Karpas-422 (cell line): ENCODE results near the gene TPD52L1. TPM values are rescaled to one million over a fixed set of nuclear protein-coding genes. Genes with fewer than 3 reads are reported as not detected.

Source experiments
- DNase-seq: peaks from one replicate; pipeline ENCODE4 v3.0.0-alpha.2; 2015
- H2AFZ ChIP-seq: fragments of 200-600 bp; sonication (generic); 2 replicates; pipeline ENCODE4 v1.6.1; 2014; ENCODE audit warnings: antibody characterized with exemption, low read length, mixed read lengths
- H3K27ac ChIP-seq: fragments of 200-600 bp; sonication (generic); 2 replicates; pipeline ENCODE4 v1.5.1; 2014; ENCODE audit warnings: mild to moderate bottlenecking, low read length, moderate library complexity
- H3K27me3 ChIP-seq: fragments of 200-600 bp; sonication (generic); 2 replicates; pipeline ENCODE4 v1.6.1; 2014; ENCODE audit warnings: low read length, mixed read lengths
- H3K36me3 ChIP-seq: fragments of 200-600 bp; sonication (generic); 2 replicates; pipeline ENCODE4 v1.6.1; 2014; ENCODE audit warnings: low read length, mixed read lengths; ENCODE audit not compliant: insufficient read depth
- H3K4me1 ChIP-seq: fragments of 200-600 bp; sonication (generic); 2 replicates; pipeline ENCODE4 v1.6.1; 2014; ENCODE audit warnings: mild to moderate bottlenecking, low read length, mixed read lengths
- H3K4me2 ChIP-seq: fragments of 200-600 bp; sonication (generic); 2 replicates; pipeline ENCODE4 v1.6.1; 2014; ENCODE audit warnings: low read length, low read depth, mild to moderate bottlenecking; ENCODE audit not compliant: poor library complexity, severe bottlenecking
- H3K4me3 ChIP-seq: fragments of 200-600 bp; sonication (generic); 2 replicates; pipeline ENCODE4 v1.5.1; 2014; ENCODE audit warnings: mild to moderate bottlenecking, antibody characterized with exemption, low read length, mixed read lengths
- H3K79me2 ChIP-seq: fragments of 200-600 bp; sonication (generic); 2 replicates; pipeline ENCODE4 v1.6.1; 2014; ENCODE audit warnings: mild to moderate bottlenecking, low read length, mixed read lengths
- H3K9ac ChIP-seq: fragments of 200-600 bp; sonication (generic); 2 replicates; pipeline ENCODE4 v1.6.0; 2014; ENCODE audit warnings: low read length
- H3K9me2 ChIP-seq: fragments of 200-600 bp; sonication (generic), shearing (Covaris generic); replicated peaks from 2 replicates; pipeline ENCODE4 v1.6.0; 2014; ENCODE audit warnings: mild to moderate bottlenecking, low read length, moderate library complexity; ENCODE audit not compliant: insufficient read depth
- H3K9me3 ChIP-seq: fragments of 300-700, 200-600 bp; sonication (generic); 2 replicates; pipeline ENCODE4 v1.6.1; 2014; ENCODE audit warnings: low read length, mixed read lengths
- H4K20me1 ChIP-seq: fragments of 200-600 bp; sonication (generic); 2 replicates; pipeline ENCODE4 v1.6.1; 2014; ENCODE audit warnings: mild to moderate bottlenecking, antibody characterized with exemption, low read length, low read depth; ENCODE audit not compliant: insufficient read depth
- total RNA-seq: library from RNA; depleted of rRNA; stranded (reverse); fragments of >200 nt; shearing (Covaris generic); gene quantifications from 2 replicates; pipeline ENCODE4 v1.2.3, GENCODE V29; 2014; ENCODE audit warnings: low replicate concordance

TPD52L1 gene
- total RNA-seq, 1 experiment from 2014 or later = not detected

DNA sequence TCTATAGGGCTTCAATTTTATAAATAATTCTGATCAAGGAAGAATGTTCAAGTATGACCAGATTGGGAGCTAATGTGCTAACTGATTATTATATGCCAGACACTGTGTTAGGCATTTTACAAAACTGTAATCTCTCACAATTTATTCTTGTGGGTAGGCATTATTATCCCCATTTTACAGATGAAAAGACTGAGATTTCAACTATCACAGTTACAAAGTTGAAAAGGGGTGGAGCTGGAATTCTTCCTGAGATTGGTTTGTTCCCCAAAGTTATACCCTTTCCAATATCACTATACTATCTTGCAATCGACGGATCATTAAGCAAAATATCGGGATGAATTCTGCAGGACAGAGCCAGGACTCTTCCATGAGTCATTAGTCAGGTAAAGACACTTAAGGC, 57.1 kb downstream of the TPD52L1 start:
- Histone ChIP-seq H3K36me3 (no peaks in the 10 kb centered on the region), H2AFZ (no peak overlapping the region), H3K9me3 (no peaks in the 10 kb centered on the region), H3K4me3 (no peak overlapping the region), H3K9me2 (no peaks in the 10 kb centered on the region), H3K27ac (no peak overlapping the region), H3K79me2 (no peaks in the 10 kb centered on the region), H3K4me2 (no peak overlapping the region), H3K27me3 (no peaks in the 10 kb centered on the region), H4K20me1 (no peaks in the 10 kb centered on the region), H3K9ac (no peak overlapping the region), H3K4me1 (no peaks in the 10 kb centered on the region)
- no peak for DNase-seq

DNA sequence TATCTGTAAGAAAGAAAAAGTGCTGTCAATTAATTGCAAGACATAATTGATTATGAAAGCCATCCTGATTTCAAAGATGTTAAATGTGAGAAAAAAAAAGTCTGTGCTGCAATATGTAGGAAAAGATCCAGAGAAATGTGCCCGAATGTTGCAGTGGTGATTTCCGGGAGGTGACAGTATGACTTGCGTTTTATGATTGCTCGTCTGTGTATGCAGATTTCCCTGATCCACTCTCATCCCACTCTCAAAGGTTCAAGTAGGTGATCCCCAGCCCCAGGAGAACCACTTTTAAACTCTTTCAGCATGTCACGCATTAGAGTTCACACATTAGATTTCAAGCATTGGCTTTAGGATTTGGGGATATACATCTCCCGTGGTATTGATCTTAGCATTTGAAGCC, 57.8 kb downstream of the TPD52L1 start:
- no peak overlapping the region for H3K4me3 ChIP-seq
- H3K27me3 ChIP-seq = no peaks in the 10 kb centered on the region
- DNase-seq = no peak
- no peaks in the 10 kb centered on the region for H3K4me1 ChIP-seq
- H2AFZ ChIP-seq = no peak overlapping the region
- H3K79me2 ChIP-seq = no peaks in the 10 kb centered on the region
- H3K4me2 ChIP-seq = no peak overlapping the region
- no peaks in the 10 kb centered on the region for H3K36me3 ChIP-seq
- H3K27ac ChIP-seq = no peak overlapping the region
- H4K20me1 ChIP-seq = no peaks in the 10 kb centered on the region
- no peaks in the 10 kb centered on the region for H3K9me3 ChIP-seq
- no peak overlapping the region for H3K9ac ChIP-seq
- H3K9me2 ChIP-seq = no peaks in the 10 kb centered on the region

DNA sequence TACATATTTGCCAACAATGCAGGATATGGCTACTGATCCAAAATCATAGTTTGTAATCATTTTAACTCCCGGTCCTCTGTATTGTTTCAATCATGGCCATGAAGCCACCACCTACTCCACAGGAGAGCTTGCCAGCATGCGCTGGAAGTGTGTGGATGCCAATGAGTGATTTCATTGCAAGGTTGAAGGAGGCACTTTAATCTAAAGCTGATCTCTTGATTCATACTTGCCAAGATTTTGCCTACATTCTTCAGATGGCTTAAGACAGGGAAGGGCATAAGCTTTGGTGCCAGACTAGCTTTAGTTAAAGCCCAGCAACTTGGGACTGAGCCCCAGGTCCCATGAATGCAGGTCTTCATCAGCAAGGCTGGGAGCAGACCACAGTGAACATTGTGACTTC, 58.8 kb downstream of the TPD52L1 start:
- Histone ChIP-seq H3K9ac (no peak overlapping the region), H3K4me2 (no peak overlapping the region), H2AFZ (no peak overlapping the region), H3K4me3 (no peak overlapping the region), H3K9me2 (no peaks in the 10 kb centered on the region), H3K27ac (no peak overlapping the region), H3K79me2 (no peaks in the 10 kb centered on the region), H3K9me3 (no peaks in the 10 kb centered on the region), H3K36me3 (no peaks in the 10 kb centered on the region), H3K4me1 (no peaks in the 10 kb centered on the region), H4K20me1 (no peaks in the 10 kb centered on the region), H3K27me3 (no peaks in the 10 kb centered on the region)
- DNase-seq = no peak

DNA sequence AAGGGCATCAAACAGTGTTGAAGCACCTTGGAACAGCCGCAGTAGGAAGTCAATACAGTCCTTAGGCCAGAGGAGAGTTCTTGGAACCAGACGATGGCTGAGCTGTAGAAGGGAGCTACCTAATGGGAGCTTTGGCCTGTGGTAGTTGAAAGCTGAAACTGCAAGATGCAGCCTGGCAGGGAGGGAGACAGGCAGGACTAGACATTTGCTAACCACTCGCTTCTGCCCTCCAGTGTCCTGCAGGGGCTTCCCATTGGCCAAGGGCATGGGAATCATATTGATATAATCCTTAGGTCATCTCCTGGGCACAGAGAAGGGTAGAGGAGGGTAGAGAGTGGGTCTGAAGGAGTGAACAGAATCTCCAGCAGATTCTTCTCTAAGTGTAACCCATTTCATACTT, 60.4 kb downstream of the TPD52L1 start:
- Histone ChIP-seq H3K4me1 (no peaks in the 10 kb centered on the region), H3K4me3 (no peak overlapping the region), H3K79me2 (no peaks in the 10 kb centered on the region), H4K20me1 (no peaks in the 10 kb centered on the region), H3K27ac (no peak overlapping the region), H2AFZ (no peak overlapping the region), H3K9me2 (no peaks in the 10 kb centered on the region), H3K9ac (no peak overlapping the region), H3K27me3 (no peaks in the 10 kb centered on the region), H3K9me3 (no peaks in the 10 kb centered on the region), H3K36me3 (no peaks in the 10 kb centered on the region), H3K4me2 (no peak overlapping the region)
- DNase-seq = no peak

DNA sequence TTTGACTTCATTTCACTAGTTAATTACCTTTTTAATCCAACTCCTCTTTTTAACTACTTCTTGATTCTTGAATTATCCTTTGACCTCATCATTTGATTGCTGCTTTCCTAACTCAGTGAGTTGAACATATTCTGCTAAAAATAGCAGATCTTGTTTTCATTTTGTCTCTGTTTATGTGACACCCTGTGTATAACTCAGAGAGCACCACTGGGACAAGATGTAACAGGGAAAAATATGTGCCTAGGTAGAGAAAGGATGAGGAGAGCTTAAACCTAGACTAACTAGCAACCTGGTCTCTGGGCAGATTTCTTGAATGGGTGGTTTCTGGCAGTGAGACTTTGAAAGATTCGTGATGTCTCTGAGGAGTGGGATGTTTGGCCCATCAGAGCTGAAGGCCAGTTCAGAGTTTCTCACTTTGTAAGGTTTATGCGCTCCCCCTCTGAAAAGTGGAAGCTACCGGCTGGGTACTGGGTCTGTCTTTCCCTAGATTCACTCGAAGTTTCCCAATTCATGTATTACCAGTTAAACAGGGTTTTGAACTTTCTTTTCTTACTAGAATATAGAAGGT, 61.8 kb downstream of the TPD52L1 start:
- H2AFZ ChIP-seq = no peak overlapping the region
- no peak overlapping the region for H3K4me2 ChIP-seq
- no peaks in the 10 kb centered on the region for H3K27me3 ChIP-seq
- no peak for DNase-seq
- no peaks in the 10 kb centered on the region for H4K20me1 ChIP-seq
- no peaks in the 10 kb centered on the region for H3K36me3 ChIP-seq
- H3K79me2 ChIP-seq = no peaks in the 10 kb centered on the region
- no peak overlapping the region for H3K9ac ChIP-seq
- no peaks in the 10 kb centered on the region for H3K9me2 ChIP-seq
- no peaks in the 10 kb centered on the region for H3K4me1 ChIP-seq
- H3K4me3 ChIP-seq = no peak overlapping the region
- H3K27ac ChIP-seq = no peak overlapping the region
- H3K9me3 ChIP-seq = no peaks in the 10 kb centered on the region

DNA sequence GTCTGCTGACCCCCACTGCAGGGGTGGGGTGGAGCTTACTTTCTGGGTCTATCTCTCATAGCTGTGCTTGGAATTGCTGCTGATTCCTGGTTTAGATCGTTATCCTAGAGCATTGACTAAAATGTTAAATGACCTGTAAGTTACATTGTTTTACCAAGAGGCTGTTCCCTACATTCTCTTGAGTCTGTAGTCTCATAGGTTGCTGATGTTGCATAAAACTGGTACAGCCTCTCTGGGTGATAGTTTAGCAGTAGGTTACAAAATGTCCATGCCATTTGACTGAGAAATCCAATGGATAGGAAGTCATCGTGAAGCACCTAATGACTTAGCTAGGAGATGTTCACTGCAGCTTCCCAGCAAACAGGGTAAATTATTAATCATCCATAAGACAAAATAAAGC, 62.4 kb downstream of the TPD52L1 start:
- H4K20me1 ChIP-seq = no peaks in the 10 kb centered on the region
- no peak overlapping the region for H3K27ac ChIP-seq
- no peaks in the 10 kb centered on the region for H3K27me3 ChIP-seq
- H3K79me2 ChIP-seq = no peaks in the 10 kb centered on the region
- no peak overlapping the region for H2AFZ ChIP-seq
- H3K36me3 ChIP-seq = no peaks in the 10 kb centered on the region
- no peak overlapping the region for H3K9ac ChIP-seq
- H3K9me2 ChIP-seq = no peaks in the 10 kb centered on the region
- H3K4me2 ChIP-seq = no peak overlapping the region
- H3K4me3 ChIP-seq = no peak overlapping the region
- H3K4me1 ChIP-seq = no peaks in the 10 kb centered on the region
- no peaks in the 10 kb centered on the region for H3K9me3 ChIP-seq
- no peak for DNase-seq

DNA sequence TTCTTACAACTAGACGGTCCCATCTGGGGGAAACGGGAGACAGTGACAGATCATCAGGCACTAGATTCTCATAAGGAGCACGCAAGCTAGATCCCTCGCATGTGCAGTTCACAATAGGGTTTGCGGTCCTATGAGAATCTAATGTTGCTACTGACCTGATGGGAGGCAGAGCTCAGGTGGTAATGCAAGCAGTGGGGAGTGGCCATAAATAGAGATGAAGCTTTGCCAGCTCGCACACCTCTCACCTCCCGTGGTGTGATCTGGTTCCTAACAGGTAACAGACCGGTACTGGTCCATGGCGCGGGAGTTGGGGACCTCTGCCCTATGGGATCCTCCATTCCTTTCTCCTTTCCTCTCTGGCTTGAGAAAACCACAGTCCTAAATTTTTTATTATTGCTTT, 63.8 kb downstream of the TPD52L1 start:
- Histone ChIP-seq H3K27me3 (no peaks in the 10 kb centered on the region), H3K9me2 (no peaks in the 10 kb centered on the region), H3K27ac (no peak overlapping the region), H3K4me2 (no peak overlapping the region), H2AFZ (no peak overlapping the region), H3K4me1 (no peaks in the 10 kb centered on the region), H3K36me3 (no peaks in the 10 kb centered on the region), H3K9me3 (no peaks in the 10 kb centered on the region), H3K4me3 (no peak overlapping the region), H3K9ac (no peak overlapping the region), H4K20me1 (no peaks in the 10 kb centered on the region), H3K79me2 (no peaks in the 10 kb centered on the region)
- no peak for DNase-seq

DNA sequence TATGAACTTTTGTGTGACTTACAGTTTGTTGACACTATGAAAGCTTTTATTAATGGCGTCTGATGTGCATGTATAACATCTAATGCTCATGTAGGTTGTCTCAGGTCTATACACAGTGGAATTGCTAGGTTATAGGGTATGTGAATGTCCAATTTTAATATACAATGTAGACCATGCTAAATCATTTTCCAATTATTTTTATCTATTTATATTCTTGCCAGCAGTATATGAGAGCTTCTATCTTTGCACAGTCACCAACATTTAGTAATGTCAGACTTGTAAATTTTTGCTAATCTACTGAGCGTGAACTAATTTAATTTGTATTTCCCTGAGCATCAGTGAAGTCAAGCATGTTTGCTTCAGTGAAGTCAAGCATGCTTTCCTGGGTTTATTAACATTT, 64.4 kb downstream of the TPD52L1 start:
- Histone ChIP-seq H3K4me3 (no peak overlapping the region), H3K27ac (no peak overlapping the region), H3K79me2 (no peaks in the 10 kb centered on the region), H3K9me2 (no peaks in the 10 kb centered on the region), H3K9ac (no peak overlapping the region), H3K4me2 (no peak overlapping the region), H4K20me1 (no peaks in the 10 kb centered on the region), H3K4me1 (no peaks in the 10 kb centered on the region), H3K27me3 (no peaks in the 10 kb centered on the region), H2AFZ (no peak overlapping the region), H3K9me3 (no peaks in the 10 kb centered on the region), H3K36me3 (no peaks in the 10 kb centered on the region)
- DNase-seq = no peak

DNA sequence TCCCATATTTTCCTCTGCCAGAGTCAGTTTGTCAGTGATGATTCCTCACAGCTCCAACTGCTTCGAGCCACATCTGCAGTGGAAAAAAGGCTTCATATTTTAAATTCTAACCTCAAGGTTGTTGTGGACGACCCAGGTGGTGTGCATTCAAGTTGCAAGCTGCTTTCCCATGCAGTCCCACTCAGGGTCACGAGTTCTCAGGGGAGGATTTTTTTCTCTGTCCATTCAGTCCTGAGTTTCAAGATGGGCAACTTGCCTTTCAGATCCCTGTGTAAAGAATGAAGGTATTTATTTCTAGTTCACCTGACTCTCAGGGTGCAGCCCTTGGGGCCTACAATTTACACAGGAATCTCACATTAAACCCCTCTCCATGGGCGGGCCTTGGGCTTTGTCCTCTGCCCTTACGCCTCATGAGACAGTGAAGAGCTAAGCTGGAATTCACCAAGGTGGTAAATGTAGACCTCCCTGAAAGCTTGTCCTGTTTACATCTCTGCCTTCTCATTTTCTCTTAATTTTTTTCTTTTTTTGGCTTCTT, 65.9 kb downstream of the TPD52L1 start:
- no peaks in the 10 kb centered on the region for H3K36me3 ChIP-seq
- no peak overlapping the region for H3K4me3 ChIP-seq
- H4K20me1 ChIP-seq = no peaks in the 10 kb centered on the region
- H3K79me2 ChIP-seq = no peaks in the 10 kb centered on the region
- no peaks in the 10 kb centered on the region for H3K9me3 ChIP-seq
- no peaks in the 10 kb centered on the region for H3K4me1 ChIP-seq
- H3K9me2 ChIP-seq = no peaks in the 10 kb centered on the region
- H3K4me2 ChIP-seq = no peak overlapping the region
- DNase-seq = no peak
- no peaks in the 10 kb centered on the region for H3K27me3 ChIP-seq
- no peak overlapping the region for H3K9ac ChIP-seq
- no peak overlapping the region for H2AFZ ChIP-seq
- no peak overlapping the region for H3K27ac ChIP-seq
